Keratinocyte (primary cell): ENCODE results near the gene ERBB2.

Experiments used
- CTCF ChIP-seq, 3 experiments: IDR thresholded peaks in 1 of 3; conservative IDR thresholded peaks in 1 of 3; optimal IDR thresholded peaks in 1 of 3; 2 replicates in 2 of 3; 3 replicates in 1 of 3; pipeline versions ENCODE3 to v1.5.1; 2011; ENCODE audit warnings: low read length in 3 of 3, mild to moderate bottlenecking in 3 of 3, moderate library complexity in 2 of 3, control low read depth in 1 of 3, inconsistent platforms in 1 of 3; ENCODE audit not compliant: insufficient read depth in 2 of 3; ENCODE audit errors: extremely low read depth in 1 of 3
- EZH2 ChIP-seq: IDR thresholded peaks from one replicate; pipeline ENCODE4 v1.6.1; 2012; ENCODE audit warnings: inconsistent platforms, mild to moderate bottlenecking, low read length, moderate library complexity

GRCh38 chr17:39664581-39665561 lies 35.0 kb upstream of the ERBB2 start, which contains the start of gene TCAP:
- TF ChIP-seq CTCF (optimal IDR thresholded peaks at IDR 0.05 in 1 of 3, IDR thresholded peaks at IDR 0.05 in 1 of 3, conservative IDR thresholded peaks at IDR 0.05 in 1 of 3; ENCODE audit: extremely low read depth in 1 of 3, insufficient read depth in 2 of 3, low read length in 3 of 3) = no peak
- TF ChIP-seq EZH2 = no peak
